HG03045 (cell line): Measurements from ENCODE around the gene LRRC32.

Experiments used
- ATAC-seq: cut with Tn5 transposase; IDR thresholded peaks from one replicate; pipeline ENCODE4 v1.9.1; 2021; ENCODE audit warnings: mild to moderate bottlenecking, moderate library complexity; ENCODE audit not compliant: unreplicated experiment

Gene LRRC32

GRCh38 chr11:76670485-76671236, at the start of gene LRRC32:
LRRC32 (minus strand) TSS chr11:76670747; CDS start chr11:76665954, 4,793 bp downstream.
- ATAC-seq: no peak

DNA sequence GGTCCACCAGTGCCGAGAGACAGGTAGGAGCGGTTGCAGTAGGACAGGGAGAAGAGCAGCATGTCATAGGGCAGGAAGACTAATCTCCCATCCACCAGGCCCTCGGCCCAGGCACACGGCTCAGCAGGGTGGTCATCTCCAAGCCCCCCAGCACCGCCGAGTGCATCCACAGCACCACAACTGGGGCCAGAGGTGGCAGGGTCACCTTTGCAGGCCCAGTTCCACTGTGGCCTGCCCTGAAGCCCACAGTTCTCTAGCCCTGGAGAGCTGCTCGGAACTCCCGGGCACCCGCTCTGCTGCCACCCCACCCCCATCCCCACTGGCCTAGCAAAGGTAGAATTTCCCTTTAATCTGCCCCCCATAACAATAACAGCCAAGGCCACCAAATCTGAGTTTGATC, 49.1 kb upstream of the LRRC32 start:
- no peak for ATAC-seq

- no peak for ATAC-seq
Measured at GRCh38 chr11:76719281-76719680, 48.7 kb upstream of the LRRC32 start.

- no peak for ATAC-seq
Measured at GRCh38 chr11:76717816-76718215, 47.3 kb upstream of the LRRC32 start.

DNA sequence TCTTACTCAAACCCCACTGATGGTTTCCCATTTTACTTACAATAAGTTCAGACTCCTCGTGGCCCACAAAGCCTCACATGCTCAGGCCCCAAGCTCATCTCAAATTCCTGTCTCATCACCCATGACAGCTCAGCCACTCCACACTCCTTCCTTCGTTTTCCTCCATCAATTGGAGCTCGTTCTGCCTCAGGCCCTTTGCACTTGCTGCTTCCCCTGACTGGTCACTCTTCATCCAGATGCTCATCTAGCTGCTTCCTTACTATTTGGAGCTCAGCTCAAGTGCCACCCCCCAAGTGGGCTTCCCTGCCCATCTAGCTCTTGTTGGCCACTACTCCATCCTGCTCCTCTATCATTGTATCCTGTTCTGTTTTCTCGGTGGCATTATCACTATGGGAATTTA, 46.8 kb upstream of the LRRC32 start:
- no peak for ATAC-seq

- no peak for ATAC-seq
Measured at GRCh38 chr11:76716268-76716667, 45.7 kb upstream of the LRRC32 start.

GRCh38 chr11:76714493-76714892, 43.9 kb upstream of the LRRC32 start:
- ATAC-seq: no peak

GRCh38 chr11:76713499-76713898, 43.0 kb upstream of the LRRC32 start:
- ATAC-seq: no peak

DNA sequence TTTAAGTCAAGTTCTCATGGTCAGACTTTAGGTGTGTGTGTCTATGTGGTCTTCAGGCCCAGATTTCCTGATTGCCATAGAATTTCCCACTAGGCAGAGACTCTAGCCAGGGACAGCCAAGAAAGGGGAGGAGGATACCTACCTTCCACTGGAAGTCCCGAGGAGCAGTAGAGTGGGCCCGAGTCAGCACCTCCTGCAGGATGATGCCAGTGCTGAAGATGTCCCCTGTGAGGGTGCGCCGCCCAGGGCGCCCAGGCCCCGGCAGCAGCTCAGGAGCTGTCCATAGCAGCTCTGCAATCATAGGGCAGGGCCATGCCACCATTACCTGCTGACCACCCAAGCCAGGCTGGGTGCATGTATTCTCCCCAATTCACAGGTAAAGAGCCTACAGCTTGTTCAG, 41.6 kb upstream of the LRRC32 start:
- ATAC-seq: no peak

DNA sequence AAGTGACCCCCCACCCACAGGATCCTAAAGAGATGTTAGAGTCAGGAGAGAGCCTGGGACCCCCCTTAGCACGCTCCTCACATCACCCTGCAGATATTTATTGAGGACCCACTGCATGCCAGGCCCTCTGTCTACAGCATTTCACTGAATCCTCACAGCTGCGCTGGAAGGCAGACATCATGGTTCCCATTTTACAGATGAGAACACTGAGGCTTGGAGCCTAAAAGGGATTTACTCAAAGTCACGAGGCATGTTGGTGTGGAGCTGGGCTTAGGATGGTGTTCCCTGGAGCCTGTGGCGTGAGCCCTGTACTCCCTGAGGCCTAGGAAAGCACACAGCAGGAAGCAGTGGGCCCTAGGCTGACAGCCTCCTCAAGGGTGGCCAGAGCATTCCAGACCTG, 39.2 kb upstream of the LRRC32 start:
- no peak for ATAC-seq

- ATAC-seq: no peak
Measured at GRCh38 chr11:76708972-76709660, 38.6 kb upstream of the LRRC32 start.

- no peak for ATAC-seq
Measured at GRCh38 chr11:76707293-76707825, 36.8 kb upstream of the LRRC32 start.

DNA sequence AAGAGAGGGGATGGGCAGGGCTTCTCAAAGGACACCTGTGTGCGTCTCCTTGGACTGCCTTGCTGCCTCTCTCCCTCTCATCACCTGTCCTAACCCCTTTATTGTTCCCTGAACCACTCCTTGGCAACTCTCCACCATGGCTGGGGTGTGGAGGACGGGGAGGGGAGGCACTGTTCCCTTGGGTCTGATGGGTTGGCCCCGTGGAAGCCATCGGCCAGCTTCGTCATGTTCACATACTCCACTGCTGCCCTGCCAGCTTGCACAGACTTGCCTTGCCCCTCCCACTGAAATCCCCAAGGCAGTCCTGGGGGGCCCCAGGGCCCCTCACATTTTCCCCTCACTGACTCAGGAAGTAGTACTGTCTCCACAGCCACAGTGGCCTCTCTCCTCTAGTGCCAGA, 36.1 kb upstream of the LRRC32 start:
- no peak for ATAC-seq

- ATAC-seq: no peak
Measured at GRCh38 chr11:76705826-76706225, 35.3 kb upstream of the LRRC32 start.

- no peak for ATAC-seq
Measured at GRCh38 chr11:76704171-76704948, 33.8 kb upstream of the LRRC32 start.

DNA sequence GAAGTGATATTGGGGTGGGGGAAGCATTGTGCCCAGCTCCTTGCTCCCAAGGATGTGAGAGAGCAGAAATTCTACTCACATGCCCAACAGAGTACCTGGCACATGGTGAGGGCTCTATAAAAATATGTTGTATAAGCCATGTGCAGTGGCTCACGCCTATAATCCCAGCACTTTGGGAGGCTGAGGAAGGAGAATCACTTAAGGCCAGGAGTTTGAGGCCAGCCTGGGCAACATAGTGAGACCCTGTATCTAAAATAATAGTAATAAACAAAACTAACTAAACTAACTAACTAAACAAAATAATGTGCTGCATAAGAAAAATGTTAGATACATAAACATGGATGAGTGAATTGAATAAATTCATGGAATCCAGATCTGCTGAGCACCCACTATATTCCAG, 33.2 kb upstream of the LRRC32 start:
- no peak for ATAC-seq

- no peak for ATAC-seq
Measured at GRCh38 chr11:76702336-76703128, 32.0 kb upstream of the LRRC32 start.

GRCh38 chr11:76701294-76702040, 30.9 kb upstream of the LRRC32 start:
- no peak for ATAC-seq

DNA sequence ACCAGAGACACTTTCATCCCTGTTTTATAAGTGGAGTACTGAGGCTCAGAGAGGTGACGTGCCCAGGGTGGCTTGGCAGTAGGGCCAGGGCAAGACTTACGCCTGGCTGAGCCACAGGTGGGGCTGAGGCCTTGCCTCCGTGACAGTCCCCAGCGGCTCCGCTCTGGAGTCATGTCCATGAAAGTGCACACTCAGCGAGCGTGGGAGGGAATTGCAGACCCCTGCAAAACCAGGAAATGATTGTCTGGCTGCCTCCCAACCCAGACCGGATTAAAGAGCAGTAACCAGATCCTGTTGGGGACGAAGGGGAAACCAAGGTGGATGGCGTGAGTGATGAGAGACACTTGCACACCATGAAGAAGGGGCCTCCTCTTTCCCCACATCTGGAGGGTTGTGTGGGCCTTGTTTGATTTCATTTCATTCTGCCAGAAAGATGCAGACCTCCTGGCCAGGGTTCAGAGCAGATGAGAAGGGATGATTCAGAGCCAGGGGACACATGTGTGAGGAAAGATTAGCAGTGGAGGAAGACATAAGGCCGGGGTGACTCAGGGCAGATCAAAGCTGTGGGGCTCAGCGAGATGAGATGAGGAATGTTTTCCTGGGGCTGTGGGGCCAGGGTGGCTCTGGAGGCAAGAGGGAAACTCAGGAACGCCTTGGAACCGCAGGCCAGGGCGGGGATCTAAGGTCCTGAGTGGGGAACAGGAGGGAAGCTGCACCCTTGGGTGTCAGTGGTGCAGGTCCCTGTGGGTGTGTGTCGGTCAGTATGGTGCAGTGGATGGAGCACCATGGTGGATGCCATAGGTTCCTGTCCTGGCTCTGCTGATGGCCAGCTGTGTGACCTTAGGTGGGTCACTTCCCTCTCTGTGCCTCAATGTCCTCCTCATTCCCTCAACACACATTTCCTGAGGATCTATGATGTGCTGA, 29.9 kb upstream of the LRRC32 start:
- no peak for ATAC-seq
